ENCODE results near the gene MOCS3.
"Not testable (repeated sequence)": the region's sequence is repeated elsewhere in the genome, so short reads cannot be mapped to it uniquely, and the experiment has no call there.

Gene MOCS3

DNA sequence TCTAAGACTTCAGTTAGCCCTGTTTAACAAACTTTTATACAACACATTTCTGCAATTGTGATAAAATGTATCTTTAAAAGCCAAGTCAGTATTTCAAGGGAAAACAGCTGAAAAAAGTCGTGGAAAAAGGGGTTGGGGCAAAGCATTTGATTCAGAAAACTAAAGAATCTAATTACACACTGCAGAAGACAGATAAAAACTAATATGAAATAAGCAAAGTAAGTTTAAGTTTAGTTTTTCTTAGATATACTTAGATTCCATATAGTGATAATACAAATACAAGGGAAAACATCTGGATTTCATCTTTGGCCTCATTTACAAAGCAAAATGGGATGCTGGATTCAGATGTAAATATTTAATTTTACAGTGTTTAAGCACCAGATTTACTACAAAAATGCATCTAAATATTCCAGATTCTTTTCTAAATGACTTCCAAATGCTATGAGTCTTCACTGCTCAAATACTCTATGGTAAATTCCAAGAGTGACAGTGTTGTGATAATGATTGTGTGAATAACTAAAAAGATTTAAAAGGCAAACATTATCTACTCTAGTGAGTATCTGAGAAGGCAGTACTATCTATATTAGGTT, 25.8 kb upstream of the MOCS3 start:
- no peak for DNase-seq

DNA sequence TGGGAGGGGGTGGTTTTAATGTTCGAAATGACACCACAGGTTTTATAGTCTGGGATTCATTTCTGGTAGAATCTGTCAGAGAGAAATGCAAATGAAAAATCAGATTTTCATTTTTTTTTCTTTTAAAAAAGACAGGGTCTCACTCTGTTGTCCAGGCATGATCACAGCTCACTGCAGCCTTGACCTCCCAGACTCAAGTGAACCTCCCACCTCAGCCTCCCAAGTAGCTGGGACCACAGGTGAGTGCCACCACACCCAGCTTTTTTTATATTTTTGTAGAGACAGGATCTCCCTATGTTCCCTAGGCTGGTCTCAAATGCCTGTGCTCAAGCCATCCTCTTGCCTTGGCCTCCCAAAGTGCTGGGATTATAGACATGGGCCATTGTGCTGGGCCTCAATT, 25.0 kb upstream of the MOCS3 start:
- no peak for DNase-seq

DNA sequence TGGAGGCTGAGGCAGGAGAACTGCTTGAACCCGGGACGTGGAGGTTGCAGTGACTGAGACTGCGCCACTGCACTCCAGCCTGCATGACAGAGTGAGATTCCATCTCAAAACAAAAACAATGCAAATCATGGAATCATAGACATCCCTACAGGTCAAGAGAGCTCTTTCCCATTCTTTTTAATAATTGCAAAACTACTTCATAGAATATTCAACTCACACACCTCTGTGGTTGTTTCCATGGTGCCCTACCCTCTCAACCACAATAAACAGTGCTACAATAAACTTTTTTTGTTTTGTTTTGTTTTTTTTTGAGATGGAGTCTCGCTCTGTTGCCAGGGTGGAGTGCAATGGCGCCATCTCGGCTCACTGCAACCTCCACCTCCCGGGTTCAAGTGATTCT, 15.5 kb upstream of the MOCS3 start:
- DNase-seq, result no peak

DNA sequence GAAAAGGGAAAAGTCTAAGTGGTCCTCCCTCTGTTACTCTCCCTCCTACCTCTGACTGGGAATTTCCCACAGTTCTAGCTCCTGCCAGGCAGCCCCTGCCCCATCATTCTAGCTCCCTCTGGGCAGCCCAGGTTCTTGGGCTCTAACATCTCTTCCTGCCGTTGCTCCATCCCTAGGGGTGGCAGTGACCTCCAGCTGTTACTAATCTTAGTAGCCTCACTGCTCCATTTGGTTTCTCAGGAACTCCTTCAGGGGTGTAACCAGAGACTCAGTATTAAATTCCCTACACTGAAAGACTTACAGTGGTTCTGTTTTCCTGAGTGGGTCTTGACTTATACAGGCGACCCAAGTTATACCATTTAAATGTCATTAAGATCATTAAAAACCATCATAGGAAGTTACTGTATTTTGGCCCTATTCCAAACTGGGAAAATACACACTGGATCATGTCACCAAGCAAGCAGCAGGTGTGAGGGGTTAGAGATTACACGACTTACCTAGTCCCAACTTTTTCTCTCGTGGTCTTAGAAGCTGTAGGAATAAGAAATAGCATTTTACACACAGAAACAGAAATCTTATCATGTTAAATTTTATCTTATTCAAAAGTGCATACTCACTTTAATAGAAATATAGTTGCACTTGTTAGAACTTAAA, 10.4 kb upstream of the MOCS3 start:
- DNase-seq, result no peak

DNA sequence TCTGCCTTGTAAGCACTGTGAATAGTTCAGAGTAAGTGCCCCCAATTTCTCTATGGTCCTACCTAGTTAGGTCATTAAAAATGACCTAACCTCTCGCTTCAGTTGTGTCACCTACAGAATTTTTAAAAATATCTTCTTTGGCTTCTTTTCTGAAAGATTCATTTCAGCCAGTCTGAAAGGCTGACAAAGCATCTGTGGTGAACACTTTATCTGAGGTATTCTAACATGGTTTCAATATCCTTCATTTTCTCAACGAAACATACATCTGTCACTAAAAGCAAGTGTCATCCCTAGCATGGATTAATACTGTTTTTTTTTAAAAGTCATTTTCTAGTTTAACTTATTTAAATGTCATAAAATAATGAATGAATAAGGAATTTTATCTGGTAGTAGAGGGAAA, 5.4 kb upstream of the MOCS3 start:
- no peak for DNase-seq

DNA sequence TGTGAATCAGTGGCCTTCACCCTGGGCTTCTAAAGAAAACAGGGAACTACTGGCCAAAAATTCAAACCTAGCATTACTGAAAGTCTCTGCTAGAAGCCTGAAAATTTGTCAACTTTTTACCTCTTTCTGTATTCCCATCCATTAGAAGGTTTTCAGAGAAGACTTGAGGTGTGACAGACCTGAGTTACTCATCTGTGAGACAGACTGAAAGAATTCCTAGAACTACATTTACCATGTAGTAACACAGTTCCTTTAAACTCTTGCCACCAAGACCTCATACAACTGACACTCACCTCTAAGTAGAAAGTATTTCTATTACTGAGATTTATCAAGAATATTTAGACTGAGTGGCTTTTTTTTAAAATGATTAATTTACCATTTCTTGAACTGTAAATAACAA, 4.8 kb upstream of the MOCS3 start:
- no peak for DNase-seq

DNA sequence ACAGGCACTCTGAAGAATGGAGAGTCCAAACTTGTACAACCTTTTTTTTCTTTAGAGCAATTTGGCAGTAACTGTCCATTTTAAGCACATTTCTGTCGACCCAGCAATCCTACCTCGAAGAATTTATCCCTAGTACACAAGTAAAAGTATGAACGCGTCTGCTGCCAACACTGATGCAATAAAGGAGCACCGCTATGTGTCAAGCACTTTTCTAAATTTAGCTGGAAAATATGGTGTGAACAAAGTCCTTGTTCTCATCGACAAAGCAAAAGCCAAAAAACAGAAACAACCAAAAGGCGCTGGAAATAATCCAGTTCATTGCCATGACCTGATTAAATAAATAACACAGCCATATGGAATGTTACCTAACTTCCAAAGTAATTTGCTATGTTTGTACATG, 1.3 kb upstream of the MOCS3 start:
- DNase-seq, result no peak

DNA sequence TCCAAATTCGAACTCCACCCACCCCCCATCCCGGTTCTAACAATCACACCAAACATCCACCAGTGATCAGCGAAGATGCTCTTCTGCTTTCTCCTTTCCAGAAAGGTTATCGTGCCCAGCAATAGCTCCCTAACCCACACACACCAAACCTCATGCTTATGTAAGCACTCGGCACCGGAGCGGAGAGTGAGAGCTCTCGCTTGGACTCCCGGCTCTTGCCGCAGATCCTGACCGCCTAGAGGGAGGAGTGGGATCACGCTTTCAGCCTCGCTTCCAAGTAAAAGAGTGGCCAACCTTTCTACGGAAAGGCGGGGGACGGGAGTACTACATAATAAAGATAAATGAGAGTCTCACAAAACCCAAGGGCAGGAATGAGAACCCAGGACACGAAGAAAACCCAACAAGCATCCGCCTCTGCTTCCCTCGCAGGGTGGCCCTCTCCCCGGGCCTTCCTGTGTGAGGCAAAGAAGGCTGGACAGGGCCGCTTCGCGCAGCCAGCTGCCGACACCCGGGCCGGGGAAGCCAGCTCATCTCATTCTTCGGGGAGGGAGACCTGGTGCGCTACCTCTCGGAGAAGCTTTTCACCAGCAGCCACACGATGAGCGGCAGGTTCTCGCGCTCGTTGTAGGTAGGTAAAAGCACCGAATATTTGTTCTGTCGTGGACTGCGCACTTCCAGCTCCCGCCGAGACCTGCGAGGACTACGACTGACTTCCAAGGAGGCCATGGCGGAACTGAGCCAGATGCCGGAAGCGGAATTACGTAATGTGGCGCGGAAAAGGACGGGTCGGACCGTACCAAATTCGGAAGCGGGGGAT, 612 bp upstream of the MOCS3 start, which contains the start of gene DPM1:
DPM1 (minus strand) TSS at position 735 of the 817 bp plus-strand sequence; CDS start at position 726, 9 bp downstream.
- DNase-seq, result peak in 1 of 2 experiments; percentile 76

DNA sequence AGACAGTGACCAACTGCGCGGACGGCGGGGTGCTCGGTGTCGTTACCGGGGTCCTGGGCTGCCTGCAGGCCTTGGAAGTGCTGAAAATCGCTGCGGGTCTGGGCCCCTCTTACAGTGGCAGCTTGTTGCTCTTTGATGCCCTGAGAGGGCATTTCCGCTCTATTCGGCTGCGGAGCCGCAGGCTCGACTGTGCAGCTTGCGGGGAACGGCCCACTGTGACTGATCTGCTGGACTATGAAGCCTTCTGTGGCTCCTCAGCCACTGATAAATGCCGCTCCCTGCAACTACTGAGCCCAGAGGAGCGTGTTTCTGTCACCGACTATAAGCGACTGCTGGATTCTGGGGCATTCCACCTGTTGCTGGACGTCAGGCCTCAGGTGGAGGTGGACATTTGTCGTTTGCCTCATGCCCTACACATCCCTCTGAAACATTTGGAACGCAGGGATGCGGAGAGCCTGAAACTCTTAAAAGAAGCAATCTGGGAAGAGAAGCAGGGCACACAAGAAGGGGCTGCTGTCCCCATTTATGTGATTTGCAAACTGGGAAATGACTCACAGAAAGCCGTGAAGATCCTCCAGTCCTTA, 1.0 kb downstream of the MOCS3 start:
- no peak for DNase-seq

DNA sequence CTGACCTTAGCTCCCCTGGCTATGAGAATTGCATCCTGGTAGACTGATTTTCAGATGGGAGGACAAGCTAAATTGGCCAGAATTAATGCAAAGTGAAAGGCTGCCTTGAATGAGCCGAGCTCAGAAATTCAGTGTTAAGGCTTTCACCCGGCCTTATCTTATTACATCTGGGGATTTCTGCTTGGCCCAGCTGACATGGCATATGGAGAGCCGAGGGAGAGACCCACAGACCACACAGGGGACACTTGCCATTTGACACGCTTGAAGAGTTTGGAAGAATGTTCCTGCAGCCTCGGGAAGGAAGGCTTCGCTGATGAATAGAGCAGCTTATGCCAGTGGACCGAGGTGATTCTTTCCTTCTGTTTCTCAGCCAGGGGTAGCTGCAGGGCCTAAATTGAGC, 9.0 kb downstream of the MOCS3 start:
- no peak for DNase-seq

DNA sequence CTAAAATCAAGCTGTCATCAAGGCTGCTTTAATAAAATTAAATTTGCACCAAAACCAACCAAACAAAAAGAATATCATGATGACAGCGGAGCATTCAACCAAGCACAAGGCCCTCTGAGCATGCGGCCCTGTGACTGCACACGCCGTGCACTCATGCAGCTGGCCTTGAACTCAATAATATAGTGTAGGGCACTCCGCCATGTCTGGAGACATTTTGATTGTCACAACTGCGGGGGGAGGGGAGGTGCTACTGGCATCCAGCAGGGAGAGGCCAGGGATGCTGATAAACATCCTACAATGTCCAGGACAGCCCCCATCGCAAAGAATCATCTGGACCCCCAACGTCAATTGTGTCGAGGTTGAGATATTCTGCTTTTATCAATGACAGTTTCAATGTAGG, 9.7 kb downstream of the MOCS3 start:
- DNase-seq, result no peak

DNA sequence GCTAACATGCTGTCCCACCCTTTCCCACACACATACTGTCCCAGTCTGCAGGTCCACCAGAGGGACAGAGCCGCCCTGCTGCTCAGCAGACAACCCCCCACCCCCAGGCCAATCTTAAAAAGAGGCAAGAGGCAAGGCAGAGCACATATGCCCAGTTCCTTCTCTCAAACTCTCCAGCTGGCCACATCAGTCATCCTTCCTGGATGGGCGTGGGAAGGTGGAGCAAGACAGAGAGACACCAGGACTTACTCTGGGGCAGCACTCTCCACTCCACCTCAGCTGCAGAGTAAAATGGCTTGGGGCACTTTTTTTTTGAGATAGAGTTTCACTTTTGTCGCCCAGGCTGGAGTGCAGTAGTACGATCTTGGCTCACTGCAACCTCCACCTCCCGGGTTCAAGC, 10.8 kb downstream of the MOCS3 start:
- no peak for DNase-seq

DNA sequence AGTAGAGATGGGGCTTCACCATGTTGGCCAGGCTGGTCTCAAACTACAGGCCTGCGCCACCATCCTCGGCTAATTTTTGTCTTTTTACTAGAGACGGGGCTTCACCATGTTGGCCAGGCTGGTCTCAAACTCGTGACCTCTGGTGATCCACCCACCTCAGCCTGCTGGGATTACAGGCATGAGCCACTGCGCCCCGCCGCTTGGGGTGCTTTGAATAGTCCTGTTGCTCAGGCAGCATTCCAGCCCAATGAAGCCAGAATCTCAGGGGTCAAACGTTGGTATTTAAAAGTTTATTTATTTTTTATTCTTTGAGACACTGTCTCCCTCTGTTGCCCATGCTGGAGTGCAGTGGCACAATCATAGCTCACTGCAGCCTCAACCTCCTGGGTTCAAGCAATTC, 11.3 kb downstream of the MOCS3 start:
- DNase-seq, result no peak

DNA sequence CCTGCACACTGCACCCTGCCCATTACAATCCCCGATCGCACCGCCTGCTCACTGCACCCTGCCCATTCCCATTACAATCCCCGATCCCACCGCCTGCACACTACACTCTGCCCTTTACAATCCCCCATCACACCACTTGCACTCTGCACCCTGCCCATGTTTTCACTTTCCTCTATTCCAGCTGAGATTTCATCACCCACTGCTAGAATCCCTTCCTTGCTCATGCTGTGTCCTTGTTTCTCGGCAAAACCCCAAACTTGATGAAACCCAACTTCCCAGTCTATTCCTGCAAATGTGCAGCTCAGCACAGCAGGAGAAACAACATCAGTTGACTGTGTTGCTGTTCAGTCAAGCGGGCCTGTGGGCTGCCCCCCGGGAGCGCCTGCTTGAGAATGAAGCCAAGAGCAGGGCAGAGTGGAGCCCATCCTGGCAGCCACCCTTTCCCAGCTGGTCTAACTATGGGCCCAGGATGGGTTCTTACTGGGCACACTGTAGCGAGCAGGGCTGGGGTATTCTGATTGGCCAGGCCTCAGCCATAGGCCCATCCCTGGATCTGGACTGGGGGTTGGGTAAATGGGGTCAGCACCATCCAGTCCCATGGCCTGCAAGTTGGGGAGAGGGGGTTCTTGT, 17.2 kb downstream of the MOCS3 start:
- DNase-seq, result no peak

DNA sequence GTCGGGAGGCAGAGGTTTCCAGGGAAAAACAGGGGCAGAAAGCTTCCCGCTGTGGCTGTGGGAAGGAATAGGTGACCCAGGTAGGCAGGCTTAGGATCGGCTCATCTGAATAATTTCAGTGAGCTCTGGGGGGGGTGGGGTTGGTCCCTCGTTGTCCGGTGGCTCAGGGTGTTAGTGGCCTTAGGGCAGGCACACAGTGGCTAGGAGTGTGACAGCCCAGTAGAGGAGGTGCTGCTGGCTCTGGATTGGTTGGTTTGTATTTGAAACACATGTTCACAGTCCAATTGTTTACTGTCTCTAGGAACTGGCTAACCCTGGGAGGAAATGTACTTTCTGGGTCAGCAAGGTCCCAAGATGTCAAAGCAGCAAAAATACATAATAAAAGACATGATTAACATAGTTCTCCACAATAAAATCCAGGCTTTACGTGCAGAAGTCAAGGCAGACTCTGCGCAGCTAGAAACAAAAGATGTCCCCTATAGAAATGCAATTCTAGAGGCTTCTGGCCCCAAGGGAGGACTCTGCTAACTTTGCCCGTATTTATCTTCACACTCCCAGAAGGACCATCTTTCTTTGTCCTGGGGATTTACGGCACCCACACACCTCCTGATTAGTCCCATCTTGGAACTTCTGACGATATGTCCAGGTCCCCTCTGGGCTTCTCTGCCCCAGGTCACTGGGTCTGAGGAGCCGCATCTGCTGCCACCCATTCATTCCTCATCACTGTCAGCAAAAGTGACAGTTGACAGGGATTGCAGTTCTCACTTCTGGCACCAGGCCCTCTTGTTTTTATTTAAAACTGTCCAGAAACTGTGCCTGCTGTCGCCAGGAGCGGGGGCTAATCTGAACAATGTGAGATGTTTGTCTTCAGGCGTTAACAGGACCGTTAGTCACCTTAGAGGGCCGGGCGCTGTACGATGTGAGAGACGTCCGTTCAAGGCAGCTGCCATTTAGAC, 18.7 kb downstream of the MOCS3 start:
- DNase-seq, result no peak

DNA sequence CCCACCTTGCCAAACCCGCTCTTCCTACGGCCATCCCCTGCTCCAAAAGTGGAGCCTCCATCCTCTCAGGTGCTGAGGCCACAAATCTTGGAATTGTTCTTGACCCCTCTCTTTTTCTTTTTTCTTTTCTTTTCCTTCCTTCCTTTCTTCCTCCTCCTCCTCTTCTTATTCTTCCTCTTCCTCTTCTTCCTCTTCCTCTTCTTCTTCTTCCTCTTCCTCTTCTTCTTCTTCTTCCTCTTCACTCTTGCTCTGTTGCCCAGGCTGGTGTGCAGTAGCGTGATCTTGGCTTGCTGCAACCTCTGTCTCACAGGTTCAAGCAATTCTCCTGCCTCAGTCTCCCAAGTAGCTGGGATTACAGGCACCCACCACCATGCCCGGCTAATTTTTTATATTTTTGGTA, 19.9 kb downstream of the MOCS3 start:
- DNase-seq, result not testable (repeated sequence)

DNA sequence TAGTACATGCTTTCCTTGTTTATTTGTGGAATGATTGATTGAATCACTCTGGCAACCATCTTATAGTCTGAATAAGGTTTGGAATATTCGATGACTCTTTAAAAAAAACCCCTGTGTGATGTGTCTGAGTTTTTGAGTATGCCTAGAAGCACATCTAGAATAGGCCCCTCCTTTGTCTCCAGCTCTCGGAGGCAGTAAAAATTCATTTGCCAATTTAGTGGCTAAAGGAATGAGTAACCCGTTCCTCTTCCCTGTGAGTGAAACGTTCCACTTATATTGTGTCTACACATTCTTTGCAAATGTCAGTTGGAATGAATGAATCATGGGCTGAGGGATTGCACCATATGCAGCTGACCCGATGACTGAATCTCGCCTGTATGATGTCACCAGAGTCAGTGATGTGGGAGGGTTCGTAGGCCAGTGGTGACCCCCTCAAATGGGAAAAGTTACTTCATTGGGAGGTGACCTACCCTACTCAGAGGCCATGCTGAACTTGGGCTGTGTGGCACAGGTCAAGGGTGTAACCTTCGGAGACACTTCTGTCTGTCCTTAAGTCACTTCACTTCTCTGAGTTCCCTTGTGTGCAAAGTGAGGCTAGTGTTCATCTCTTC, 21.6 kb downstream of the MOCS3 start:
- no peak for DNase-seq

DNA sequence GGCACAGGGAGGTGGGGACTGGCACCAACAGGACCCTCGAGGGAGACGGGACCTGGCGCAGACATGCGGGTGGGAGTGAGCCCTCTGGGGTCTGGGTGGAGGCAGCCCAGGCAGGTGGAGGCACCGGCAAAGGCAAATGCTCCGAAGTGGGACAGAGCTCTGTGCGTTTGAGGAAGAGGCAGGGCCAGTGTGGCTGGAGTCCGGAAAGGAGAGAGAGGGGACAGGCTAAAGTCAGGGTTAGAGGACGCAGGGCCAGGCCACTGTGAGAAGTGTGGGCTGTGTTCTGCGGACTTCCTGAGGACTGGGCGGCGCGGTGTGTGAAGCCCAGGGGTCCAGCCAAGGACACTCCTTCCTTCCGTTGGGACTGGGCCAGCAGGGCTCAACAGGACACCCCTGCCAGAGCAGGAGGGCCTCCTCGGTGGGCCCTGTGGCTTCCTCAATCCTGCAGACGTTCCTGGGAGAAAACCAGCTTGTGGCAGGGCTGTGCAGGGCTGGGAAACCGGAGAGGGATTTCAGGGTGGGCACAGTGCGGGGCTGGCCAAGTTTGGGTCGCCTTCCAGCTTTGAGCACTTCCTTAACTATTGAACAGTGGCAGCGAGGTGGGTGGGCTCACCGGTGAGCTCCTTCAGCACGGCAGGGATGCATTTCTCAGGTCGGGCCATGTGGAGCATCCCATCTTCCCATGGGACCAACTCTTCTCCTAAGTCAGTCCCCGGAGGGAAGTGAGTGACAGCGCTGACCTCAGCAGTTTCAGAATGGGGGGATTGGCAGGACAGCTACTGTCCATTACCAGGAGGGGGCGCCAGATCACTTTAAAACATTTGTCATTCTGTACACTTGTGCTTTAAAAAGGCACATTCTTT, 22.5 kb downstream of the MOCS3 start:
- DNase-seq, result peak in 1 of 2 experiments; percentile 16

DNA sequence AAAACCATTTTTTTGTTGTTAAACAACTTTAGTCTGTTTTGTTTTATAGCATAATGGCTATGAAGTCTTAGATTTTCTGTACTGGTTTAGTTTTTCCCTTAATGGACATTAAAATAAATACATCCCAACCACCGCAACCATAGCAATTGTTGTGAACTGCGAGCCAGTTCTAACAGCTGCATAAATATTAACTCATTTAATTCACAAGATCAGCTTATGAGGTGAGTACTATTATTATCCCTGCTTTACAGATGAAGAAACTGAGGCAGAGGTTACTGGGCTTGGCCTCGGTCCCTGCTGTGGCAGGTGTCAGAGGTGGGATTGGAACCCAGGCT, 23.1 kb downstream of the MOCS3 start:
- DNase-seq, result no peak

DNA sequence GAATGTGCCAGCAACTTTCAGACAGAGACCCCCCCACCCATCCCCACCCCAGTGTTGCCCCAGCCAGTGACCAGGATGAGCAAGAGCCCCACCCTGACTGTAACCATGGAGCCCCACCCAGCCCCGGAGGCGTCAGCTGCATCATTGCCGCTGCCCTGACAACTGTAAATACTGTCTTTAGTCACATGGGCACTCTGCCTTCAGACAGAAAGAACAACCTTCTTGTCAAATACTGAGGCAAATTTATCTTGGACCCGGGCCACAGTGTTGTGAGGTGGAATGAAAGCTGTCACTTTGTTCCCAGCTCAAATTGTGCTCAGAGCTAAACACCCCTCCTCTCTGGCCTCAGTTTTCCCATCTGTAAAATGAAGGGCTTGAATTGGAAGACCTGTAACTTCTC, 23.7 kb downstream of the MOCS3 start:
- DNase-seq, result no peak

DNA sequence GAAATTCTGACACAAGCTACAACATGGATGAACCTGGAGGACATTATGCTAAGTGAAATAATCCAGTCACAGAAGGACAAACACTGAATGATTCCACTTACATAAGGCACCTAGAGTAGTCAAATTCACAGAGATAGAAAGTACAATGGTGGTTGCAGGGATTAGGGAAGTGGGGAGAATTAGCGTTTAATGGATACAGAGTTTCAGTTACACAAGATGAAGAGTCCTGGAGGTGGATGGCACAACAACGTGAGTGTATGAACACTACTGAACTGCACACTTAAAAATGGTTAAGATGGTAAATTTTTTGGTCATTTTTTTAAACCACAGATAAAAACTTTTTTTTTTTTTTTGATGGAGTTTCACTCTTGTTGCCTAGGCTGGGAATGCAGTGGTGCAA, 24.7 kb downstream of the MOCS3 start:
- DNase-seq, result no peak

Data from NCI-H187 (cell line).